Activated CD8-positive, alpha-beta T cell treated with anti-CD3 and anti-CD28 coated beads for 36 hours (primary cell): ENCODE data around the gene CEP85L. TPM values are rescaled to one million over a fixed set of nuclear protein-coding genes. Genes with fewer than 3 reads are reported as not detected.

Experiments used
- ATAC-seq: fragments of 200-7000 bp; cut with Tn5 transposase; one replicate; pipeline ENCODE4 v1.10.0; 2021; ENCODE audit warnings: mild to moderate bottlenecking, moderate library complexity
- CTCF ChIA-PET: fragments of 350-600 bp; sonication (Branson Sonifier 250); formaldehyde crosslinking; loops from one replicate; lab custom pipeline; 2021; ENCODE audit warnings: antibody characterized with exemption; lab: Charles Lee
- POLR2A ChIA-PET: fragments of 350-600 bp; sonication (Branson Sonifier 250); formaldehyde crosslinking; loops from one replicate; lab custom pipeline; 2021; ENCODE audit warnings: antibody characterized with exemption; lab: Charles Lee
- DNase-seq: peaks from one replicate; pipeline ENCODE4 v3.0.0-alpha.2; 2020
- H3K27ac Mint-ChIP-seq: one replicate; pipeline ENCODE4 v1.8.0; 2021; ENCODE audit warnings: mild to moderate bottlenecking, mixed read lengths
- H3K27me3 Mint-ChIP-seq: one replicate; pipeline ENCODE4 v1.8.0; 2021; ENCODE audit warnings: mixed read lengths
- H3K36me3 Mint-ChIP-seq: one replicate; pipeline ENCODE4 v1.8.0; 2021; ENCODE audit warnings: low read depth, mixed read lengths
- H3K4me1 Mint-ChIP-seq: one replicate; pipeline ENCODE4 v1.8.0; 2021; ENCODE audit warnings: low read depth, mixed read lengths
- H3K4me3 Mint-ChIP-seq: one replicate; pipeline ENCODE4 v1.8.0; 2021; ENCODE audit warnings: mild to moderate bottlenecking, moderate library complexity, mixed read lengths
- H3K9me3 Mint-ChIP-seq: one replicate; pipeline ENCODE4 v1.8.0; 2021; ENCODE audit warnings: mixed read lengths
- intact Hi-C: fragments of 100-400 bp; cut with micrococcal nuclease; formaldehyde crosslinking; loops from one replicate; pipeline ENCODE4 v1.10.0; 2022
- total RNA-seq, 2 experiments: library from RNA; stranded (reverse); gene quantifications; one replicate each; pipeline ENCODE4 v1.2.3, GENCODE V29; 2021
- TF ChIP-seq, protein P1 (sequence below): fragments of 200-600 bp; IDR thresholded peaks from one replicate; pipeline ENCODE4 v1.8.0; 2022; ENCODE audit warnings: antibody characterized with exemption, mild to moderate bottlenecking

CEP85L gene
- total RNA-seq, 2 experiments from 2014 or later, result 39.6 to 40.3 TPM

- ChIA-PET POLR2A (interaction anchor here (1.1 to 1.8 kb wide), 4 partner anchors 10 to 15 kb away, joined by 3 to 9 read pairs (median 4); no protein-coding TSS in a partner anchor), CTCF (interaction anchor here (2.9 kb wide), 1 partner anchor 10 kb away, joined by 12 read pairs; no protein-coding TSS in a partner anchor)
- peaks cover 5% of the 10 kb centered on the region for H3K9me3 Mint-ChIP-seq
- ATAC-seq, result no peak
- H3K4me3 Mint-ChIP-seq, result no peak overlapping the region
- intact Hi-C loops, result no loop called here
- TF ChIP-seq, protein P1, sequence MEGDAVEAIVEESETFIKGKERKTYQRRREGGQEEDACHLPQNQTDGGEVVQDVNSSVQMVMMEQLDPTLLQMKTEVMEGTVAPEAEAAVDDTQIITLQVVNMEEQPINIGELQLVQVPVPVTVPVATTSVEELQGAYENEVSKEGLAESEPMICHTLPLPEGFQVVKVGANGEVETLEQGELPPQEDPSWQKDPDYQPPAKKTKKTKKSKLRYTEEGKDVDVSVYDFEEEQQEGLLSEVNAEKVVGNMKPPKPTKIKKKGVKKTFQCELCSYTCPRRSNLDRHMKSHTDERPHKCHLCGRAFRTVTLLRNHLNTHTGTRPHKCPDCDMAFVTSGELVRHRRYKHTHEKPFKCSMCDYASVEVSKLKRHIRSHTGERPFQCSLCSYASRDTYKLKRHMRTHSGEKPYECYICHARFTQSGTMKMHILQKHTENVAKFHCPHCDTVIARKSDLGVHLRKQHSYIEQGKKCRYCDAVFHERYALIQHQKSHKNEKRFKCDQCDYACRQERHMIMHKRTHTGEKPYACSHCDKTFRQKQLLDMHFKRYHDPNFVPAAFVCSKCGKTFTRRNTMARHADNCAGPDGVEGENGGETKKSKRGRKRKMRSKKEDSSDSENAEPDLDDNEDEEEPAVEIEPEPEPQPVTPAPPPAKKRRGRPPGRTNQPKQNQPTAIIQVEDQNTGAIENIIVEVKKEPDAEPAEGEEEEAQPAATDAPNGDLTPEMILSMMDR, result no peak
- no peaks in the 10 kb centered on the region for H3K27me3 Mint-ChIP-seq
- no peak for DNase-seq
- H3K27ac Mint-ChIP-seq, result peak overlapping the region; percentile 51
- H3K4me1 Mint-ChIP-seq, result peaks cover 77% of the 10 kb centered on the region
- peaks cover 61% of the 10 kb centered on the region for H3K36me3 Mint-ChIP-seq
Observed at GRCh38 chr6:118693562-118693961, 42.2 kb upstream of the CEP85L start.

GRCh38 chr6:118685823-118686449 lies 34.5 kb upstream of the CEP85L start:
- POLR2A ChIA-PET, result interaction anchor here (1.4 to 2.4 kb wide), 2 partner anchors 14 to 20 kb away, joined by 3 to 9 read pairs; no protein-coding TSS in a partner anchor

DNA sequence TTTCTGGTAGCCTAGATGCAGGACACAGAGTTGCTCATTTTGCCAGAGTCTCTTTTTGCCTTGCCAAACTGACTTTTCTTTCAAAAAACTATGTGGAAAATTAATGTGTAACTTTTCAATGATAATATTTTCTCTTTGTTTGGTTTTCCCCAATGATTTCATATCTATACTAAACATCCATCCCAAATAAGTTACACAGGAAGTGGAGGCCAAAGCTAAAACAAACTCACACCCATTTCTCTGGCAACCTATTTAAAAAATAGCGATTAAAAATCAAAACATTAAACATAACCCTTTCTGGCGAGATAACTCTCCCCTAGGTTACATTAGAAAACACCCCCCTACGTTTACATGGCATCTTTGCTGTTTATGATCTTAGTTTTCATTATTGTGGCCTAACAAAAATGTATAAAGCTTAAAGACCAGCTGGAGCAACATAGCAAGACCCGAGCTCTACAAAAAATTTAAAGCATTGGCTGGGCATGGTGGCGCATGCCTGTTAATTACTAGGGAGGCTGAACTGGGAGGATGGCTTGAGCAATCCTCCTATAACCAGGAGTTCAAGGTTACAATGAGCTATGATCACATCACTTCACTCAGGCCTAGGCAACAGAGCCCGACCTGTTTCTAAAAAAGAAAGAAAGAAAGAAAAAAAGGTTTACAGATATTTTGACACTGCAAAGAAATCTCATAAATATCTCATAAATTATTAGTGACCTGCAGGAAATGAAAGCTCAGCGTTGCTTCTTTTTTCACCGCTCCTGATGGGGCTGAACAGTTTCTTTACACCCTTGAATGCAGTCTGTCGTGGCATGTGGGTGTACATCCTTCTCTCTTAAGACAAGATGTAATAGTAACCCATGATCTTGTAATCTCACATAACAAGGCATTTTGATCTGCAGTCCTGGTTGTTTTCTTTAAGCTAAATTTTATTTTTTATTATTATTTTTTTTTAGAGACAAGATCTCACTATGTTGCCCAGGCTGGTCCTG lies 32.8 kb upstream of the CEP85L start:
- CTCF ChIA-PET, result interaction anchor here (0.8 to 3.1 kb wide), 16 partner anchors 9 to 211 kb away, joined by 3 to 12 read pairs (median 4); no protein-coding TSS in a partner anchor
- intact Hi-C loops, result no loop called here
- no peak for ATAC-seq
- POLR2A ChIA-PET, result interaction anchor here (0.6 to 2.4 kb wide), 13 partner anchors 10 to 163 kb away, joined by 3 to 9 read pairs (median 4); no protein-coding TSS in a partner anchor
- Mint-ChIP-seq H3K27me3 (no peaks in the 10 kb centered on the region), H3K9me3 (no peaks in the 10 kb centered on the region), H3K4me3 (peak overlapping the region; percentile 23), H3K36me3 (peaks cover 34% of the 10 kb centered on the region), H3K27ac (peak overlapping the region; percentile 76), H3K4me1 (peaks cover 75% of the 10 kb centered on the region)
- no peak for DNase-seq
- TF ChIP-seq, protein P1, result no peak

More at GRCh38 chr6:118685823-118686449, 34.5 kb upstream of the CEP85L start:
- Mint-ChIP-seq H3K27me3 (no peaks in the 10 kb centered on the region), H3K9me3 (no peaks in the 10 kb centered on the region), H3K36me3 (peaks cover 47% of the 10 kb centered on the region), H3K4me3 (no peak overlapping the region), H3K4me1 (peaks cover 71% of the 10 kb centered on the region), H3K27ac (peak overlapping the region; percentile 19)
- DNase-seq (no peak), ATAC-seq (no peak)
- intact Hi-C loops, result no loop called here
- CTCF ChIA-PET, result interaction anchor here (1.4 to 2.9 kb wide), 2 partner anchors 11 to 24 kb away, joined by 3 to 14 read pairs; no protein-coding TSS in a partner anchor
- TF ChIP-seq, protein P1, result no peak

- intact Hi-C loops, result loop anchor here (2.0 kb wide), 1 partner anchor 28 kb away; no protein-coding TSS in a partner anchor
- peaks cover 31% of the 10 kb centered on the region for H3K36me3 Mint-ChIP-seq
- CTCF ChIA-PET, result interaction anchor here (0.7 to 1.5 kb wide), 4 partner anchors 8 to 45 kb away, joined by 3 to 6 read pairs (median 4); no protein-coding TSS in a partner anchor
- H3K9me3 Mint-ChIP-seq, result no peaks in the 10 kb centered on the region
- peaks cover 67% of the 10 kb centered on the region for H3K4me1 Mint-ChIP-seq
- ATAC-seq, result peak; percentile 90
- peak overlapping the region; percentile 38 for H3K4me3 Mint-ChIP-seq
- peak overlapping the region; percentile 88 for H3K27ac Mint-ChIP-seq
- peak; percentile 67 for DNase-seq
- POLR2A ChIA-PET, result interaction anchor here (0.7 to 1.9 kb wide), 5 partner anchors 11 to 87 kb away, joined by 3 to 7 read pairs (median 3); no protein-coding TSS in a partner anchor
- TF ChIP-seq, protein P1, result no peak
- no peaks in the 10 kb centered on the region for H3K27me3 Mint-ChIP-seq
Observed at GRCh38 chr6:118680452-118681095, 29.2 kb upstream of the CEP85L start.
